MM.1S (cell line): ENCODE data around the gene CHAF1A.

Experiments
- EZH2 ChIP-seq: fragments of 300-600 bp; sonication (generic); optimal IDR thresholded peaks from 2 replicates; pipeline ENCODE3; 2017; ENCODE audit warnings: low read depth, mild to moderate bottlenecking, antibody characterized with exemption, low read length, mixed read lengths
- EZH2phosphoT487 ChIP-seq: fragments of 300-600 bp; sonication (generic); IDR thresholded peaks from 2 replicates; pipeline ENCODE4 v1.6.1; 2018; ENCODE audit warnings: antibody characterized with exemption, low read length
- TF ChIP-seq, protein P1 (sequence below): fragments of 300-600 bp; sonication (generic); IDR thresholded peaks from 2 replicates; pipeline ENCODE4 v1.5.1; 2016; ENCODE audit warnings: antibody characterized with exemption, low read length, mixed read lengths

DNA sequence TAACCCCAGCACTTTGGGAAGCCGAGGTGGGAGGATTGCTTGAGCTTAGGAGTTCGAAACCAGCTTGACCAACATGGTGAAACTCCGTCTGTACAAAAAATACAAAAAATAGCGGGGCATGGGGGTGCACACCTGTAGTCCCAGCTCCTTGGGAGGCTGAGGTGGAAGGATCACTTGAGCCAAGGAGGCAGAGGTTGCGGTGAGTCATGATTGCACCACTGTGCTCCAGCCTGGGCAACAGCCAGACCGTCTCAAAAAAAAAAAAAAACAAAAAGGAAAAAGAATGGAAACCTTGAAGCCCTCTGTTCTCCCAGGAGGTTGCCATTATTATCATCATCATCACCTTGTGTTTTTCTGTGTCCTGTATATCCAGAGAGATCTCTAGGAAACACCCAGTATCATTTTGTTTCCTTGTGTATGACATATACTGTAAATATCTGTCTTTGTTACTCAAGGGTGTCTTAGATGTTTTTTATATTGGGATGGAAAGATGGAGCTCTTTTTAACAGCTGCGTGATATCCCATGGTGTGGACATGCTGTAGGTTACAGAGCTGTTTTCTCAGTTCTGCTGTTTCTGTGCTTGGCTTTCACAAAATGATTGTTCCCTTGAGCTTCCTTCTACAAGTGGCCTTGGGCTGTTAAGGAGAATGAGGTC lies 11.8 kb downstream of the CHAF1A start:
- TF ChIP-seq, protein P1, sequence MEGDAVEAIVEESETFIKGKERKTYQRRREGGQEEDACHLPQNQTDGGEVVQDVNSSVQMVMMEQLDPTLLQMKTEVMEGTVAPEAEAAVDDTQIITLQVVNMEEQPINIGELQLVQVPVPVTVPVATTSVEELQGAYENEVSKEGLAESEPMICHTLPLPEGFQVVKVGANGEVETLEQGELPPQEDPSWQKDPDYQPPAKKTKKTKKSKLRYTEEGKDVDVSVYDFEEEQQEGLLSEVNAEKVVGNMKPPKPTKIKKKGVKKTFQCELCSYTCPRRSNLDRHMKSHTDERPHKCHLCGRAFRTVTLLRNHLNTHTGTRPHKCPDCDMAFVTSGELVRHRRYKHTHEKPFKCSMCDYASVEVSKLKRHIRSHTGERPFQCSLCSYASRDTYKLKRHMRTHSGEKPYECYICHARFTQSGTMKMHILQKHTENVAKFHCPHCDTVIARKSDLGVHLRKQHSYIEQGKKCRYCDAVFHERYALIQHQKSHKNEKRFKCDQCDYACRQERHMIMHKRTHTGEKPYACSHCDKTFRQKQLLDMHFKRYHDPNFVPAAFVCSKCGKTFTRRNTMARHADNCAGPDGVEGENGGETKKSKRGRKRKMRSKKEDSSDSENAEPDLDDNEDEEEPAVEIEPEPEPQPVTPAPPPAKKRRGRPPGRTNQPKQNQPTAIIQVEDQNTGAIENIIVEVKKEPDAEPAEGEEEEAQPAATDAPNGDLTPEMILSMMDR = no peak
- TF ChIP-seq EZH2 = no peak
- no peak for TF ChIP-seq EZH2phosphoT487
